HG03135 (cell line): ENCODE measurements around the gene IREB2.
"Not testable (repeated sequence)": the region's sequence is repeated elsewhere in the genome, so short reads cannot be mapped to it uniquely, and the experiment has no call there.

Experiments
- ATAC-seq: cut with Tn5 transposase; IDR thresholded peaks from one replicate; pipeline ENCODE4 v1.9.1; 2021; ENCODE audit warnings: mild to moderate bottlenecking, moderate library complexity; ENCODE audit not compliant: unreplicated experiment

IREB2 gene

DNA sequence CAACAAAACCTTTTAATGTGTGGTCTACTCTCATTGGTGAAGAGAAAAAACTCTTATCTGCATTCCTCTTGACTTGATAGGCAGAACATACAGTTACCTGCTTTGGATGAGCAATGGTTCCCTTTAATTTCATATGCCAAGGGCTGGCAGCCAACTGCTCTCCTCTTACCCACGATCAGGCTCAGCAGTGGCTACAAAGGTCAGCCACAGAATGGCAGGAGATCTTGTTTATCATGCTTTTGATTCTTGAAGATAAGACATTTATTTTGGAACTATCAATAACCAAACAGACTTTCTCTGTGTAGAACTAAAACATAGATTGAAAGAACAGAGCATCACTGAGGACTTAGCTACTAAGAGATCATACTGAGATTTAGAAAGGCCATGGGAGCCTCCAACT, 6.1 kb upstream of the IREB2 start:
- no peak for ATAC-seq

DNA sequence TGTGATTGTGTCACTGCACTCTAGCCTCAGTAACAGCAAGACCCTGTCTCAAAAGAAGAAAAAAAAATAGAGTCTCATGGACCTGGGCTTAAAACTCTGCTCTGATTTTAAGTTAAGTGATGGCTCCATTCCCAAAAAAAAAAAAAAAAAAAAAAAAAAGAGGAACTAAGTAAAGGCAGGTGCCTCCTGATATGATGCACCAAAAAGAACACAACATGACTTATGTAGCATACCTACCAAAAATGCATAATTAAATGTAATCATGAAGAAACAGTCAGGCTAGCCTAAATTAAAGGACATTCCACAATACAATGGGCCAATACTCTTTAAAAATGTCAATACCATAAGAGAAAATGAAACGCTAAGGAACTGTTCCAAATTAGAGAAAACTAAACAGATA, 5.4 kb upstream of the IREB2 start:
- no peak for ATAC-seq

DNA sequence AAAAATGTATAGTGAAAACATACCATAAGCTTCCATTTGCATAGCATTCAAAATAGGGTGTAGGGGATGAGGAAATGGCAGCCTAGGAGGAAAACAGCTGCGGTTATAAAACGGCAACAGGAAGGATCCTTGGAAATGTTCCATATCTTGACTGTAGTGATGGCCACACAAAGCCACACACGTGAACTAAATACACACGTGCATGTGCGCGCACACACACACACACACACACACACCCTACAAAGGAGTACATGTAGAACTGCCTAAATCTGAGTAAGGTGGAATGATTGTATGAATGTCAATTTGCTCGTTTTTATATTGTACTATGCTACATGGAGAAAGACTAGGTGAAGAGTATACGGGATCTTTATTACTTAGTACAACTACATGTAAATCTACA, 3.9 kb upstream of the IREB2 start:
- ATAC-seq: no peak

DNA sequence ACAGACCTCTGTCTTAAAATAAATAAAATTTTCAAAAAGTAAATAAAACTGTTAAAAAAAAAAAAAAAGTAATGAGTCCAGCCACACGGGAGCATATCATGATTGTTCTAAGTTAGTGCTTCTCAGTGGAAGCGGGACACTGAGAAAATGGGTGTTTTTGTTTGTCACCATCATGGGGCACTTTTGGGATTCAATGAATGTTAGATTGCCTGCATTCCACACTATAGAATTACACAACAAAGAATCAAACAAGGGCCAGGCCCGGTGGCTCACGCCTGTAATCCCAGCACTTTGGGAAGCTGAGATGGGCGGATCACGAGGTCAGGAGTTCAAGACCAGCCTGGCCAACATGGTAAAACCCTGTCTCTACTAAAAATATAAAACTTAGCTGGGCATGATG, 3.3 kb upstream of the IREB2 start:
- ATAC-seq: not testable (repeated sequence)

DNA sequence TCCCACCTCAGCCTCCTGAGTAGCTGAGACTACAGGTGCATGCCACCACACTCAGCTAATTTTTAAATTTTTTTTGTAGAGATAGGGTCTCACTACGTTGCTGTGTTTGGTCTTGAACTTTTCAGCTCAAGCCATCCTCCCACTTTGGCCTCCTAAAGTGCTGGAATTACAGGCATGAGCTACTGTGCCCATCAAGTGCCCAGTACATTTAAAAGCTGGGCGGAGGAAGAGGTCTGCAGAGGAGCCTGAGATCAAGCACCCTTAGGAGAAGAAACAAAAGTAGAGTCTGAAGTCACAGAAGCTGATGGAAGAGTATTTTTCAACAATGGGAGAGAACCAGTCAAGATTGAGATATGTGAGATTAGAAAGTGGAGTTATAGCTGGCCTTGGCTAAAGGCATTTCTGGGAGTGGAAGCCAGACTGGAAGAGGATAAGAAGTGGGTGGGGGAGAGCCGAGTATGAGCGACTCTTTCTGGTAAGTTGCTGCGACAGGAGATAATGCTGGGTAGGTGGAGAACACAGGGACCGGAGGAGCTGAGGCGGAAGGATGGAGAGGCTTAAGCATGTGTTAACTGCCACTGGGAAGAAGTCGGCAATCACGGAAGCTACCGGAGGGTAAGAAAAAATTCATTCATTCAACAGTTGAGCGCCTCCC, 782 bp upstream of the IREB2 start:
- no peak for ATAC-seq

DNA sequence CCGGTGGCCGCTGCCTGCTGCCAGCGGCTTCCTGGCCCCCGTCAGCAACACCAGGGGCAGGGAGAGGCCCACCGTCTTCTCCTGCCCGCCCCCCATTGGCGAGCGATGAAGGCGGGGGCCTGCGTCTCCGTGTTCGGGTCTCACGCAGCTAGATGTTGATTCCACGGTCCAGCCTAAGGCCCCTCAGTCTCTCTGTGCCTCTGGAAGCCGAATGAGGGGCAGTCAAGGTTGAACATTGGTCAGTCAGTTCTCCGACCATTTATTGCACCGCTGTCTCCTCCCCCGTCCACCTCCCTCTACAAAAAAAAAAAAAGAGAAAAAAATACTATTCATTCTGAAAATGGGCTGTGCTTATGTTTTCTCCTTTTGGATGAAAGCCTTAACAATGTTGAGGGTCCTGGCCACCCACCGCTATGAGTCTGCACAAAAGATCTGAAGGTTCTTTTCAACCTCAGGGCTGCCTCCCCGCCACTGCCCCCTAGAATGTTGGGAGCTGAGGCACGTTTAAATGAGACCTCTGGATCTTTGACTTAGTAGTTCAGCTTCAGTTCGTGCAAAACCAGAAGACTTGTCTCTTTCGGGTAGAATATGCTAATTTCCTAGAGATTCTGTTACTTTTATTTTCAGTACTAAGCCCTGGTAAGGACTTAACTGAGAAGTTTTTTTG, 736 bp downstream of the IREB2 start:
- ATAC-seq: peak; percentile 22

DNA sequence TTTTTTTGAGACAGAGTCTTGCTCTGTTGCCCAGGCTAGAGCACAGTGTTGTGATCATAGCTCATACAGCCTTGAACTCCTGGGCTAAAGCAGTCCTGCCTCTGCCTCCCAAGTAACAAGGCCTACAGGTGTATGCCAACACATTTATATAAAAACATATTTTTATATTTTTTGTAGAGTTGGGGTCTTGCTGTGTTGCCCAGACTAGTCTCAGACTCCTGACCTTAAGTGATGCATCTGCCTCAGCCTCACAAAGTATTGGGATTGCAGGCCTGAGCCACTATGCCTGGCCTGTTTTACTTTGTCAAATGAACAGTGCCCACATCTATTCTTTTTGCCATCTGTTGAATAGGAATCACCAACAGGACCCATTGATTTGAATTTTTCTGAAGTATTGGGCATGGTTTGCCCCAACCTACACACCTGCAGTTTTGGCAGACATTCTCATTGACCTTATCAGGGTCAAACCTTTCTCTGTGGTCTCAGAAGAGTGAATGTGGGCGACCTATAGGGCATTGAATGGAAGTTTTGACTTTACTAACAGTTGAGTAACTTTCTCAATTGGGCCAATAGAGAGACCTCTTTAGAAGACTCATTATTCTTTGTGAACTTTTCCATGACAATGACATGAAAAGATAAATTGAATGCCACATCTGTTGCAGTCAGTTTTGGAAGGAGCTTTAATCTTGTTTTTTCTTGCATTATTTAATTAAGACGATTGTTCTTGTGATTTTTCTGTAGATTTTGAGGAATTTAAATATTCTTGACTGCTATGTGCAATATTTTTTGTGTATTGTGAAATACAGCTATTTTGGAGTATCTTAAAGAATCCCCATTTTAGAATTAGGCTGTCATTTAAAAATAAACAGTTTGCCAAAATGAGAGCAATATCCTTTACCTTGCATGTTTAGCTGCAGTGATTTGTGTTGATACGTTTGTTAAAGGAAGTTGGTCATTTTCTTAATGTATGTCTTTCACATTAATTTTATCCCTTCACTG, 2.7 kb downstream of the IREB2 start:
- no peak for ATAC-seq

DNA sequence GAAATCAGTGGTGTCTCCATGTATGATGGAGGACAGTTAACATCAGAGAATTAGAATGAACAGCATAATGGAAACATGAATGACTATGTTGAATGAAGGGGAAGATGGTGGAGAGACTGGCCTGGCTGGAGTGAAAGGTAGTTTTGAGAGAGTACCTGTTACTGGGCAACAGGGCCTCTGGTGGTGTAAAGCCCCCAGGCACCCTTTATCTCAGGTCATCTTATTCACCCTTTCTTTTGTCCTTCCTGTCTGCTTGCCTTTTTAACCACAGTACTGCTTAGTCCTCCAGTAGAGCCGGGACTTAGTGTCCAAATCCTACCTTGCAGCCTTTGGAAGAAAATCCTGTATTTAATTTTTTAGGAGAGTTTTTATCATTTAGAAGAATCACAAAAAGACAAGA, 6.2 kb downstream of the IREB2 start:
- ATAC-seq: no peak

DNA sequence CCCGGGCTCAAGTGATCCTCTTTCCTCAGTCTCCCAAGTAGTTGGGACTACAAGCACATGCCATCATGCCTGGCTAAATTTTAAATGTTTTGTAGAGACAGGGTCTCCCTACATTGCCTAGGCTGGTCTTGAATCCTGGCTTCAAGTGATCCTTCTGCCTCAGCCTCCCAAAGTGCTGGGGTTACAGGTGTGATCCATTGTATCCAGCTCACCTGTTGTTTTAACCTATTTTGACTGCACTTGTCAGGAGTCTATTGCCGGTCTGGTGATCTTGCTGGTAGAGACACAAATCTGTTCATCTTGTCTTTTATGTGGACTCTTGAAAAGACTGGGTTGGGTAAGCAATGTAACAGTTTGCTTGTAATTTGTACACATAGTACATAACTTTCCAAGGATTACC, 7.9 kb downstream of the IREB2 start:
- no peak for ATAC-seq

DNA sequence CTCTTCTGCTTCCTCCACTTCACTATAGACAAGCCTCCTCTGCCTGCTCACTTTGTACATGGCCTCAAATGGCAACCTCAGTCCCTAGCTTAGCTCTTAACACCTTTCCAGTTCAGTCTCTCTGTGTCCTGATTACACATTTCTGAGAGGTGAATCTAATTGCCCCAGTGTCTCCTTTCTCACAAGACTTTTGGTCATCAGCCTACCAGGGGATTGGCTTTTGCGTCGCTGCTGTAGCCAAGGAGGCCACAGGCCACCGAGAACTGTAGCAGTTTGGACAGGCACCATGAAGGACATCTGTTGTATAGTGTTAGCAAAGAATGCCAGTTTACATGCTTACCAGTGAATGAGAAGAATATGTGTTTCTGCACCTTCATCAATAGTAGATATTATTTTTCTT, 8.5 kb downstream of the IREB2 start:
- ATAC-seq: no peak

DNA sequence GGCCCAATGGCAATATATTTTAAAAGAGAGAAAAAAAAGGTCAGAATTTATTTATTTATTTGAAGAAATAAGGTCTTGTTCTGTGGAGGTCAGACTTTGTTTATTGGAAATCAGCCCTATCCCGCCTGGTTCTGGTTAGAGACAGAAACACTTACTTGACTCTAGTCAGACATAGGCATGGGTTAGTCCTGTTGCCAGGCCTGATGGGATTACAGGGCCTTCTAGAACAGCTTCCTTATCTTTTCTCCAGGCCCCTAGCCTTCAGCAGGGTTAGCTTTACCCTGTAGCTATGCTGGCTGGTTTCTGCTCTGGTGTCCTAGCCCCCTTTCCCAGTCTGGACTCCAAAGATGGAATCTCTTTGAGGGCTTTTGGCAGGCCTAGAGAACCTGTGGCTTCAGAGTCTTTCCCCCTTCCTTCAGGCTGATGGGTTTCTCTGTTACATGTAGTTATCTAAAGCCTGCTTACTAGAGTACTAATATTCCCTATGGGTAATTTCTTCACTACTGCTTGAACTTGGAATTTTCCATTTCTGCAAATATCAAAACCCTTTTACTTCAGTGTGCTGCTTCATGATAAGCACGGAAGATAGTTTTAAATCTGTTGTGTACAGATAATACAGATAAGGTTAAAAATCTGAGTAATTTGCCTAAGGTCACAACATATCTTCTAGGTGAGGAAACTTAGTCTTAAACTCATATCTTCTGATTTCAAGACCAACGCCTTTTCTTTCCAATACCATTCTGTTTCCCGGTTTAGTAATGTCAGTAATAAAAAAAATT, 10.6 kb downstream of the IREB2 start:
- no peak for ATAC-seq

DNA sequence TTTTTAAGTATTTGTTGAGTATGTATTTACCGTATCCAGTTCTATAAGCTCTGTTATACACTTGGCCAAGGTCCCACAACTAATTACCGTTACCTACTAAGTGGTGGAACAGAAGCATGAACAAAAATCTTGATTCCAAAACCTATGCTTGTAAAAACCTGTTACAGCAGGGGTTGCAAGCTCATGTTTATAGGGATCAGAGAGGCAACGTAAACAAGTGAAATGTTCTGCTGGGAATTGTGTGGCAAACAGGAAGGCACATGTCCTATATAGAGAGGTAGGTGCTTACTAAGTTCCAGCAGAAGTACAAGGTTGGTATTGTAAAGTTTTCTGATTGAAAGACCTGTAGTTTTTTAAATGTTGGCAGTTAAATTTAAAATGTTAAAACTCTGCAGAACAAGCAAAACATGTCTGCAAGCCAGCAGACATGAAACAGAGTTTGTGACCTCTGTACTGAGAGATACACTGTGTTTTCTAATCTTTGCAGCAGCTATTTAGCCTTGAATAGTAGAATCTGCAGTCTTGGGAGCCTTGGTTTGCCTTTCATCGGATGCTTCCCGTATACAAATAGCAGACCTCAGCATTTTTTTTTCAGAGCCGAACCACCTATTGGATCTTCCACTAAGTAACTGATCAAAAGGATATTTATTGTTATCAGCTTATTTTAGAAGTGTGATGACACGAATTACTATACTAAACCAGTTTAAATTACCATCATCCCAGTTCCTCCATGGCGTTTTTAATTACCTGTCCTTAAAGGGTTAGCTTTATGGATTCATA, 11.4 kb downstream of the IREB2 start:
- no peak for ATAC-seq

DNA sequence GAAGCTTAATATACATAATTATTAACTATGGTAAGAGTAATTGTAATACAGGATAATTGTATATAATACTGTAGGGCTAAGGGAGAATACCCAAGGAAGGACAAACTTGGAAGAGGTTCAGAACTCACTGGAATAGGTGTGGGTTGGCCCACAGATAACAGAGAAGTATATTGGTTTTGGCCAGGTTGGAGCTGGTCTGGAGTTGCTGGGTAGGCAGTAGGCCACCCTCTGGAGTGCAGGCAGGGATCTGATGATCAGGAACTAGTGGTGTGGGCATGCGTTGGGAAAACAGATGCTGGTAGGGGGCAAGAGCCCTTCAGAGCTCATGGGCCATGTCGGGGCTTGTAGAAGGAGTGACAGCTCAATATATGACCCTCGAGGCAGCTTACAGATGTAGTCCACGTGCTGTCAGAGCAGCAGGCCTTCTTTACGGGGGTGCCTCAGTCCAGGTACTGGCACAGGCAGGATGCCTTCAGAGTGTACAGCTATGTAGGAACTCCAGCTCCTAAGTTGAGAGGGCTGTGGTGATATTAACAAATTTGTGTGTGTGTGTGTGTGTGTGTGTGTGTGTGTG, 12.4 kb downstream of the IREB2 start:
- ATAC-seq: no peak

DNA sequence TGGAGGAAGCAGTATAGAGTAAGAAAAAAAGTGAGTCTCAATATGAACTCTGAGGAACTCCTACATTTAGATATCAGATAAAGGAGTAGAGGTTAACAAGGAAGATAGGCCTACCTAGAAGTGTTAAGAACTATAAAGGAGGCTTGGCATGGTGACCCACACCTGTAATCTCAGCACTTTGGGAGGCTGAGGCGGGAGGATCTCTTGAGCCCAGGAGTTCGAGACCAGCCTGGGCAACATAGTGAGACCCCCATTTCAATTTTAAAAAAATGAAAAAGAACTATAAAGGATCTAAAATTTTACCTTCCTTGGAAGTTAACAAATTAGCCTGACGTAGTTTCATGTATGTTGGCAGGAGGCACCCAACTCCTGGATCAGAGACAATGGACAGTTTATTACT, 14.5 kb downstream of the IREB2 start:
- ATAC-seq: no peak

DNA sequence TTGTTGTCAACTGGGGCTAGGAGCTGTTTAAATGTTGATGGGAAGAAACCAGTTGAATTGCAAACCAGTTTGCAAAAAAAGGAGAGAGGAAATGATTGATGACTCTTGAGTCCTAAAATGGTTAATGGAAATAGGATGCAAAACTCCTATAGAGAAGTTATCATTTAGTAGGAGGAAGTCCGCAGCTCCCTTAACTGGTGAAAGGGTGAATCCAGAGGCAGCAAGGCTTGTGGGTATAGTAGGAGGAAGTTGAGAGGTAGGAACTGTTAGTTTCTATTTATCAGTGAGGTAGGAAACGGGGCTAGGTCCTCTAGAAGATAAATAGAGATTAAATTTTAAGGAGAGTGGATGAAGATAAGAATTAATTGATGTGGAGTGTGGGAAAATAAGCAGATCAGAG, 15.4 kb downstream of the IREB2 start:
- no peak for ATAC-seq

DNA sequence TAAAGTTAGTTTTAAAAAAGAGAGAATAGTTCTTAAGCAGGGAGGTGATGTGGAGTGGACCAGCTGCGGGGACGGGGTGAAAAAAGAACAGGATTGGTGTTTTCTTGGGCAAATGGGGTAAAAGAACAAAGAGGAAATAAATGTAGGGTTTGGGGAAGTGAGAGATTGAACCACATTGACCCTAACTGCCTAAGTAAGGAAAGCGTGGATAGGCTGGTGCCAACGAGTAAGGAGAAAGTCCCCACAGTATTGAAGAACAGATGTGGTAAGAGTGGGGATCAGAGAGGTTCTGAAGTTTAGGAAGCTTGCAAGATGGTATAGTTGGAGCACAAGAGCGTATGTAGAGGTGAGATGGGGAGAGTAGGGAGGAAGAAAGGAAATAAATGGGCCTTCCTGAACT, 17.0 kb downstream of the IREB2 start:
- ATAC-seq: no peak

DNA sequence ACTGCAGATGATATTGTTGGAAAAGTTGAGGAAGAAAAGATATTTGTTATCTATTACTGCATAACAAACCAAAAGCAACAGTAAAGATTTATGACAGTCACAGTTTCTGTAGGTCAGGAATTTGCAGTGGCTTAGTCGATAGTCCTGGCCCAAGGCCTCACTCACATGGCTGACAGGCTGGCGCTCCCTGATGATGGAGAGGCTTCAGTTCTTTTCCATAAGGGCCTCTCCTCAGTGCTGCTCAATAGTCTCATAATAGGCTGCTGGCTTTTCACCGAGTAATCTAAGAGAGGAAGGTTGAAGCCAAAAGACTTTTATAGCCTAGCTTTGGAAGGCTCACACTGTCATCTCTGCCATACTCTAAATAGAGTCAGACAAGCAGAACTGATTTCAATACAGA, 17.7 kb downstream of the IREB2 start:
- no peak for ATAC-seq

DNA sequence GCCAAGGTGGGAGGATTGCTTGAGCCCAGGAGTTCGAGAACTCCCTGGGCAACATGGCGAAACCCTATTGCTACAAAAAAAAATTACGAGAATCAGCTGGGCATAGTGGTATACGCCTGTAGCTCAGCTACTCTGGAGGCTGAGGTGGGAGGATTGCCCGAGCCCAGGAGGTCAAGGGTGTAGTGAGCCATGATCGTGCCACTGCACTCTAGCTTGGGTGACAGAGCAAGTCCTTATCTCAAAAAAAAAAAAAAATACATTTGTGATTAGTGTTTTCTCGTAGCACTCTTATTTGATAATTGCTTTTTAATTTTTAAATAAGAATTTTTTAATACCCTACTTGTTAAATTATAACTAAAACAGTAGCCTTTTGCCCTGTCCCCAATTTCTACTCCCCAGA, 18.4 kb downstream of the IREB2 start:
- ATAC-seq: no peak

DNA sequence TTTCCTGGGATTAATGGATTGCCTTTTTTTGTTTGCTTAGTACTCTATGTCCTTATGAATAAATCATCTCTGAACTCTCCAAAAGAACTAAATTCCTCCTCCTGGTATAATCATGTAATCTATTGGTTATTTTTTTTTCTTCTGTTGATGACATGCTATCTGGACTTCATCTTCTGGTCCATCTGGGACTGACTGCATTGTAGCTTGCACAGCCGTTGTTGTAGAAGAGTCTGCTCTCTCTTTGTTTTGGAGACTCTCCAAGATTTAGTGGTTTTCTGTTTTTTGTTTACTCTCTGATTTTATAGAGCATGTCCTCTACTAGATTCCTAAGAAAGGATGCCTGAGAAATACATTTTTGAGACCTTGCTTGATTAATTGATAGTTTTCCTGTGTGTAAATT, 19.1 kb downstream of the IREB2 start:
- ATAC-seq: no peak

DNA sequence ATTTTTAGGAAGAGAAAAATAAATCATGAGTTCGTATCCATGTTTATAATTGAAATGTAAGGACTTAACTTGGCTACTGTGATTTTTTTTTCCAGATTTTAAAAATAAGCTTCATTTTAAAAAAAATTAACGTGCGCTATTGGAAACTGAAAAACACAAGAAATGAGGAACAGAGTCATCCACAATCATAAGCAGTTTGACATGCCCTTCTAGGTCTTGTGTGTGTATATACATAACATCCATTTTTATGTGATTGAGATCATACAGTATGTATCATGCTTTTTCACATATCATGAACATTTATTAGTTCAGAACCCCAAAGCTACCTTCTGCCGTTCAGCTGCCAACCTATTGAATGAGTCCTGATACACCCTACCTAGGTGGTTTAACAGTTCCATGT, 22.7 kb downstream of the IREB2 start:
- no peak for ATAC-seq
